Neural cell (in vitro differentiated cells): ENCODE results near the gene MYOT. TPM values are rescaled to one million over a fixed set of nuclear protein-coding genes. Genes with fewer than 3 reads are reported as not detected.

Experiments
- H2AFZ ChIP-seq: fragments of 200-600, 300-800 bp; sonication (generic), shearing (Covaris generic); 2 replicates; pipeline ENCODE4 v1.6.0; 2014; ENCODE audit warnings: low read depth, mild to moderate bottlenecking, antibody characterized with exemption, low read length, moderate library complexity
- H3F3A ChIP-seq: fragments of 200-600 bp; shearing (Covaris generic); 2 replicates; pipeline ENCODE4 v1.6.1; 2016; ENCODE audit warnings: mild to moderate bottlenecking, moderate library complexity, mixed read lengths, antibody characterized with exemption, low read length; ENCODE audit not compliant: insufficient read depth, poor library complexity, severe bottlenecking
- H3K27ac ChIP-seq: fragments of 200-600, 300-800 bp; sonication (generic), shearing (Covaris generic); 2 replicates; pipeline ENCODE4 v1.5.1; 2014; ENCODE audit warnings: mild to moderate bottlenecking, low read length, moderate library complexity
- H3K27me3 ChIP-seq: fragments of 300-800, 200-600 bp; sonication (generic), shearing (Covaris generic); 2 replicates; pipeline ENCODE4 v1.6.0; 2014; ENCODE audit warnings: mild to moderate bottlenecking, low read depth, low read length, moderate library complexity; ENCODE audit not compliant: insufficient read depth
- H3K36me3 ChIP-seq: fragments of 300-800, 200-600 bp; sonication (generic), shearing (Covaris generic); 2 replicates; pipeline ENCODE4 v1.5.1; 2014; ENCODE audit warnings: mild to moderate bottlenecking, antibody characterized with exemption, low read length, moderate library complexity; ENCODE audit not compliant: insufficient read depth
- H3K4me2 ChIP-seq: fragments of 300-800, 200-600 bp; sonication (generic), shearing (Covaris generic); 2 replicates; pipeline ENCODE4 v1.6.0; 2014; ENCODE audit warnings: mild to moderate bottlenecking, low read length
- H3K4me3 ChIP-seq: fragments of 300-800, 200-600 bp; sonication (generic), shearing (Covaris generic); 2 replicates; pipeline ENCODE4 v1.5.1; 2014; ENCODE audit warnings: mild to moderate bottlenecking, low read length, moderate library complexity
- H3K79me2 ChIP-seq: fragments of 200-600 bp; shearing (Covaris generic); replicated peaks from 2 replicates; pipeline ENCODE4 v1.6.0; 2014; ENCODE audit warnings: mild to moderate bottlenecking, low read length, moderate library complexity; ENCODE audit not compliant: insufficient read depth
- H3K9ac ChIP-seq: fragments of 300-800, 200-600 bp; sonication (generic), shearing (Covaris generic); 2 replicates; pipeline ENCODE4 v1.6.1; 2016; ENCODE audit warnings: mild to moderate bottlenecking, low read length, mixed read lengths
- H3K9me2 ChIP-seq: fragments of 200-600 bp; shearing (Covaris generic); 2 replicates; pipeline ENCODE4 v1.6.1; 2016; ENCODE audit warnings: mild to moderate bottlenecking, low read length, mixed read lengths; ENCODE audit not compliant: insufficient read depth
- H3K9me3 ChIP-seq: fragments of 200-600, 300-800 bp; sonication (generic), shearing (Covaris generic); 2 replicates; pipeline ENCODE4 v1.6.1; 2016; ENCODE audit warnings: mild to moderate bottlenecking, mixed run types, low read length, moderate library complexity, mixed read lengths
- H4K20me1 ChIP-seq: fragments of 200-600 bp; shearing (Covaris generic); 2 replicates; pipeline ENCODE4 v1.6.1; 2016; ENCODE audit warnings: mild to moderate bottlenecking, mixed run types; ENCODE audit not compliant: insufficient read depth
- EP300 ChIP-seq: fragments of 450-650 bp; conservative IDR thresholded peaks from 2 replicates; pipeline ENCODE4 v1.6.1; 2014; ENCODE audit warnings: antibody characterized with exemption, mild to moderate bottlenecking, moderate library complexity; ENCODE audit not compliant: poor library complexity, severe bottlenecking
- EZH2 ChIP-seq: fragments of 200-600, 300-800 bp; shearing (Covaris generic), sonication (generic); IDR thresholded peaks from 2 replicates; pipeline ENCODE4 v1.6.1; 2014; ENCODE audit warnings: antibody characterized with exemption, low read length, borderline replicate concordance, mild to moderate bottlenecking; ENCODE audit not compliant: insufficient read depth, poor library complexity, severe bottlenecking
- MXI1 ChIP-seq: fragments of 450-650 bp; conservative IDR thresholded peaks from 2 replicates; pipeline ENCODE4 v1.6.1; 2014; ENCODE audit warnings: antibody characterized with exemption, mild to moderate bottlenecking; ENCODE audit not compliant: poor library complexity, severe bottlenecking
- POLR2AphosphoS5 ChIP-seq: IDR thresholded peaks from 2 replicates; pipeline ENCODE4 v1.6.1; 2012
- RAD21 ChIP-seq: fragments of 450-650 bp; conservative IDR thresholded peaks from 2 replicates; pipeline ENCODE4 v1.6.1; 2014; ENCODE audit warnings: antibody characterized with exemption, mild to moderate bottlenecking, moderate library complexity
- SMC3 ChIP-seq: fragments of 450-650 bp; conservative IDR thresholded peaks from 2 replicates; pipeline ENCODE4 v1.6.1; 2014; ENCODE audit warnings: antibody characterized with exemption, mild to moderate bottlenecking, moderate library complexity; ENCODE audit not compliant: poor library complexity
- TAF1 ChIP-seq: IDR thresholded peaks from 2 replicates; pipeline ENCODE4 v1.6.1; 2012; ENCODE audit warnings: low read depth
- polyA plus RNA-seq: library from polyadenylated mRNA; depleted of rRNA; stranded (reverse); fragments of >200 nt; gene quantifications from 2 replicates; pipeline ENCODE4 v1.2.3, GENCODE V29; 2014
- TF ChIP-seq, protein P1 (sequence below): fragments of 450-650 bp; IDR thresholded peaks from 2 replicates; pipeline ENCODE4 v1.5.1; 2014; ENCODE audit warnings: antibody characterized with exemption, mild to moderate bottlenecking, moderate library complexity; ENCODE audit not compliant: poor library complexity, severe bottlenecking
- TF ChIP-seq, protein P2 (sequence below): IDR thresholded peaks from 2 replicates; pipeline ENCODE4 v1.6.1; 2012; ENCODE audit warnings: borderline replicate concordance

Gene MYOT
- polyA plus RNA-seq, 1 donor from 2014 or later, result not detected

DNA sequence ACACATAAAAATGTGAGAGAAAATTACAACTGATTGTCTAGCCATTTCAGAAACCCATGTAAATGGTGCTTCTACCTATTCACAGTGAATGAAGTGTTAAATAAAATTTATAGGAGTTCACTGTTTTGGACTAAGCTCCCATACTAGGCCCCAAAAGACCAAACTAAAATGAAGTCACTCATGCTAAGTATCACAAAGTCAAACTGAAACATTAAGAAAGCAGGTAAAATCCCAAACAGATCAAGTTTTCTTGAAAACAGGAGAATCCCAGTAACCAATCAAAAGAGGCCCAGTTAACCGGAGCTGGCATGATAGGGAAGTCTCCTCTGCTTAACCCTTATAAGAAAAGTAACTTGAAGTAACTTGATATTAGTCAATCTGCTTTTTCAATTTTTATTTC is 35.2 kb upstream of the MYOT start:
- Histone ChIP-seq H3K79me2 (no peaks in the 10 kb centered on the region), H3K4me3 (no peak overlapping the region), H3K9me3 (no peaks in the 10 kb centered on the region), H3K36me3 (no peaks in the 10 kb centered on the region), H3K27ac (no peak overlapping the region), H3K4me2 (no peak overlapping the region), H3K27me3 (no peaks in the 10 kb centered on the region), H3K9me2 (no peaks in the 10 kb centered on the region), H3K9ac (no peak overlapping the region), H2AFZ (no peak overlapping the region), H3F3A (no peaks in the 10 kb centered on the region), H4K20me1 (no peaks in the 10 kb centered on the region)
- TF ChIP-seq, protein P1, sequence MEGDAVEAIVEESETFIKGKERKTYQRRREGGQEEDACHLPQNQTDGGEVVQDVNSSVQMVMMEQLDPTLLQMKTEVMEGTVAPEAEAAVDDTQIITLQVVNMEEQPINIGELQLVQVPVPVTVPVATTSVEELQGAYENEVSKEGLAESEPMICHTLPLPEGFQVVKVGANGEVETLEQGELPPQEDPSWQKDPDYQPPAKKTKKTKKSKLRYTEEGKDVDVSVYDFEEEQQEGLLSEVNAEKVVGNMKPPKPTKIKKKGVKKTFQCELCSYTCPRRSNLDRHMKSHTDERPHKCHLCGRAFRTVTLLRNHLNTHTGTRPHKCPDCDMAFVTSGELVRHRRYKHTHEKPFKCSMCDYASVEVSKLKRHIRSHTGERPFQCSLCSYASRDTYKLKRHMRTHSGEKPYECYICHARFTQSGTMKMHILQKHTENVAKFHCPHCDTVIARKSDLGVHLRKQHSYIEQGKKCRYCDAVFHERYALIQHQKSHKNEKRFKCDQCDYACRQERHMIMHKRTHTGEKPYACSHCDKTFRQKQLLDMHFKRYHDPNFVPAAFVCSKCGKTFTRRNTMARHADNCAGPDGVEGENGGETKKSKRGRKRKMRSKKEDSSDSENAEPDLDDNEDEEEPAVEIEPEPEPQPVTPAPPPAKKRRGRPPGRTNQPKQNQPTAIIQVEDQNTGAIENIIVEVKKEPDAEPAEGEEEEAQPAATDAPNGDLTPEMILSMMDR, result no peak
- TF ChIP-seq TAF1, result no peak
- TF ChIP-seq POLR2AphosphoS5, result no peak
- TF ChIP-seq, protein P2, sequence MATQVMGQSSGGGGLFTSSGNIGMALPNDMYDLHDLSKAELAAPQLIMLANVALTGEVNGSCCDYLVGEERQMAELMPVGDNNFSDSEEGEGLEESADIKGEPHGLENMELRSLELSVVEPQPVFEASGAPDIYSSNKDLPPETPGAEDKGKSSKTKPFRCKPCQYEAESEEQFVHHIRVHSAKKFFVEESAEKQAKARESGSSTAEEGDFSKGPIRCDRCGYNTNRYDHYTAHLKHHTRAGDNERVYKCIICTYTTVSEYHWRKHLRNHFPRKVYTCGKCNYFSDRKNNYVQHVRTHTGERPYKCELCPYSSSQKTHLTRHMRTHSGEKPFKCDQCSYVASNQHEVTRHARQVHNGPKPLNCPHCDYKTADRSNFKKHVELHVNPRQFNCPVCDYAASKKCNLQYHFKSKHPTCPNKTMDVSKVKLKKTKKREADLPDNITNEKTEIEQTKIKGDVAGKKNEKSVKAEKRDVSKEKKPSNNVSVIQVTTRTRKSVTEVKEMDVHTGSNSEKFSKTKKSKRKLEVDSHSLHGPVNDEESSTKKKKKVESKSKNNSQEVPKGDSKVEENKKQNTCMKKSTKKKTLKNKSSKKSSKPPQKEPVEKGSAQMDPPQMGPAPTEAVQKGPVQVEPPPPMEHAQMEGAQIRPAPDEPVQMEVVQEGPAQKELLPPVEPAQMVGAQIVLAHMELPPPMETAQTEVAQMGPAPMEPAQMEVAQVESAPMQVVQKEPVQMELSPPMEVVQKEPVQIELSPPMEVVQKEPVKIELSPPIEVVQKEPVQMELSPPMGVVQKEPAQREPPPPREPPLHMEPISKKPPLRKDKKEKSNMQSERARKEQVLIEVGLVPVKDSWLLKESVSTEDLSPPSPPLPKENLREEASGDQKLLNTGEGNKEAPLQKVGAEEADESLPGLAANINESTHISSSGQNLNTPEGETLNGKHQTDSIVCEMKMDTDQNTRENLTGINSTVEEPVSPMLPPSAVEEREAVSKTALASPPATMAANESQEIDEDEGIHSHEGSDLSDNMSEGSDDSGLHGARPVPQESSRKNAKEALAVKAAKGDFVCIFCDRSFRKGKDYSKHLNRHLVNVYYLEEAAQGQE, result no peak
- no peak for TF ChIP-seq EP300
- no peak for TF ChIP-seq SMC3
- no peak for TF ChIP-seq MXI1
- TF ChIP-seq RAD21, result no peak
- TF ChIP-seq EZH2, result no peak

DNA sequence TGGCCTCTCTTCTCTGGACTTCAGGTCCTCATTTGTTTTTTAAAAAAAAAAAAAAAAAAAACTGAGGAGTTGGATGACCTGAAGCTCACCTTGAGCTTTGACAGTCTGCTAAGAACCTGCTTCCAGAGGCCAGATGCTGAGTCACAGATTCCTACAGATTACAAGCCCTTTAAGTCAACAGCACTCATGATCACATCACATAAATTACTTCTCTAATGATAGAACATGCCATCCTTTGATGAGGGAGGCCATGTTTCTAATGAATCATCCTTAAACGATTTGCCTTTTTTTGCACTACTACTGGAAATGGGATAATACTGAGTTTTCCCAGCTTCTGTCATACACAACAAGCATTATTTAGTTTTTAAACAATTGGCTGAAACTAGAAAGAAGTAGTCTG is 34.2 kb upstream of the MYOT start:
- Histone ChIP-seq H3K79me2 (no peaks in the 10 kb centered on the region), H2AFZ (no peak overlapping the region), H3K27ac (no peak overlapping the region)

DNA sequence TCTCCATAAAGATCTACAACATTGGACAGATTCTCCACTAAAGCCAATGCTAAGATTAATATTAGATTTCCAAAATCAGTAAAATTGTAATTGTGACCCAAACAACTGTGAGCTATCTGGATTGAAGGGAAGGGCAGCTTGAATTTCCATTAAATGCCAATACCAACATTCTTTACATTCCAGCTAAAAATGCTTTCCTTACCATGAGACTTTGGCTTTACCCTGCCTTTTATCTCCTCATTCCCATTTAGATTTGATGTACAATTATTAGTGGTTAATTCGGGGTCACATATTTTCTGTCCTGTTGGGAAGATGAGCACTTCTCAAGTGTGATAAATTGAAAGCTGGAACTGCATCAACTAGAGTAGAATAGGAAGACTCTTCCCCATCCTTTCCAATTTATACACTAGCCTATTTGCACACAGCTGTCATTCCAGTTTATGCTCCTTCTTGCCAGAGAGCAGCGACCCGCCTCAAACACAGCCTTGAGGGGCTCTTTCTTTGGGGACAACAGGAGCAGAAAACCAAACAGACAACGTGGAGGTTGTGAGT is 33.1 kb upstream of the MYOT start:
- Histone ChIP-seq H3K27me3 (no peaks in the 10 kb centered on the region), H3K4me3 (no peak overlapping the region), H3K27ac (no peak overlapping the region), H3K9ac (no peak overlapping the region), H3K79me2 (no peaks in the 10 kb centered on the region), H3K4me2 (no peak overlapping the region), H3F3A (no peaks in the 10 kb centered on the region), H3K9me2 (no peaks in the 10 kb centered on the region), H4K20me1 (no peaks in the 10 kb centered on the region), H2AFZ (no peak overlapping the region), H3K9me3 (no peaks in the 10 kb centered on the region), H3K36me3 (no peaks in the 10 kb centered on the region)
- TF ChIP-seq EP300, result no peak
- TF ChIP-seq POLR2AphosphoS5, result no peak
- no peak for TF ChIP-seq SMC3
- no peak for TF ChIP-seq EZH2
- TF ChIP-seq, protein P2, result no peak
- TF ChIP-seq MXI1, result no peak
- TF ChIP-seq RAD21, result no peak
- TF ChIP-seq TAF1, result no peak
- TF ChIP-seq, protein P1, result no peak

More for the DNA sequence above, 34.2 kb upstream of the MYOT start:
- no peak for TF ChIP-seq TAF1
- H3K4me3 ChIP-seq, result no peak overlapping the region
- no peaks in the 10 kb centered on the region for H3K9me3 ChIP-seq
- no peaks in the 10 kb centered on the region for H3K36me3 ChIP-seq
- H3K27me3 ChIP-seq, result no peaks in the 10 kb centered on the region
- no peaks in the 10 kb centered on the region for H3K9me2 ChIP-seq
- H3K9ac ChIP-seq, result no peak overlapping the region
- no peaks in the 10 kb centered on the region for H4K20me1 ChIP-seq
- no peak overlapping the region for H3K4me2 ChIP-seq
- no peaks in the 10 kb centered on the region for H3F3A ChIP-seq
